GM18519 (cell line): ENCODE results near the gene APOBEC3B.
A peak's percentile ranks its signal among the peaks of the same experiment; 100 is the strongest.
"Not testable (repeated sequence)": the region's sequence is repeated elsewhere in the genome, so short reads cannot be mapped to it uniquely, and the experiment has no call there.

ENCODE experiments used
- ATAC-seq: cut with Tn5 transposase; IDR thresholded peaks from one replicate; pipeline ENCODE4 v1.9.1; 2021; ENCODE audit warnings: mild to moderate bottlenecking, moderate library complexity; ENCODE audit not compliant: unreplicated experiment, low FRiP score

The APOBEC3B gene

GRCh38 chr22:38950527-38951295 lies 31.4 kb upstream of the APOBEC3B start:
- ATAC-seq = no peak

- no peak for ATAC-seq
Observed at GRCh38 chr22:38951734-38952133, 30.4 kb upstream of the APOBEC3B start.

DNA sequence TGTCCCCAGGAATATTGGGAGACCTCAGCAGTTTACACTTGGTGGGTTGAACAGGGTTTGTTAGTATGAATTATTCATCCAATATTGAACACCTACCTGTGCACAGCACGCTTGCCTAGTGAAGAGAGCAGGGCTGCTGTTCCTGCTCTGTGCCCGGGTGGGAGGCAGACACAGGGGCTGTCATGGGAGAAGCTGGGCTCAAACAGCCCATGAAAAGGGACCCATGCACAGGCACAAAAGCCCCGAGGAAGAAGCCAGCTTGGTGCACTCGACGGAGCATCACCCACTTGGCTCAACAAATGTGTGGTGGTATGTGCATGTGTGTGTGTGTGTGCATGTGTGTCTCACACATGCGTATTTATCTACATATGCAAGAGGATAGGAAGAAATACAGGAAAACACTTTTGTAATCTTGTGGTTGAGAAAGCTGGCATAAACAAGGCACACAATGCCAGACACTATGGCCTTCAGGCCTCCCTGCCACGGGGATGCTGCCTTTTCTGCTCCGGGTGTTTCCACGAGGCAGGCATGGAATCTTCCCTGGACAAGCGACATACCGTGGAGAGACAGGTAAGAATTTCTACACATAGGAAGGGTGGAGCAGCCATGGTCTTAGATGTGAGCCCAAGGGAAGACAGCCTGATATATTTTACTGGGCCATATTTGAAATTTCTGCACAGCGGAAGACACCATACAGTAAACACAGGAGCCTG lies 29.7 kb upstream of the APOBEC3B start:
- ATAC-seq = no peak

DNA sequence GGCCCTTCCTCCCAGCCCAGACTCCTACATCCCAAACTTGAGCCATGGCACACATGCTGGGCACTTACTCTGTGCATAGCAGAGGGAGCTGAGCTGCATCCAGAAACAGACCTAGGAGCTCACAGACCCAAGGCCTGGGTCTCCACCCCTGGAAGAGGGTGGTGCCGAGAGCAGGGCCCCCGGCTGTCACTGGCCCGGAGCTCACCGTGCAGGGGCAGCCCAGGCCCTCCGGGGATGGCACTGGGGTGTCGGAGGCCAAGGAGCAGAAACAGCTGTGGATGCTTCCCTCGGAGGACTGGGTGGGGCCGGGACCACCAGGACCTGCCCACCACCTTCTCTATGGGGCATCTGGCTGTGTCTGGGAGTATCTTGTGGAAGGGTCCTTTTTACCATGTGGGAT lies 29.1 kb upstream of the APOBEC3B start:
- no peak for ATAC-seq

GRCh38 chr22:38953577-38954413 lies 28.4 kb upstream of the APOBEC3B start:
- peak; percentile 42 for ATAC-seq

DNA sequence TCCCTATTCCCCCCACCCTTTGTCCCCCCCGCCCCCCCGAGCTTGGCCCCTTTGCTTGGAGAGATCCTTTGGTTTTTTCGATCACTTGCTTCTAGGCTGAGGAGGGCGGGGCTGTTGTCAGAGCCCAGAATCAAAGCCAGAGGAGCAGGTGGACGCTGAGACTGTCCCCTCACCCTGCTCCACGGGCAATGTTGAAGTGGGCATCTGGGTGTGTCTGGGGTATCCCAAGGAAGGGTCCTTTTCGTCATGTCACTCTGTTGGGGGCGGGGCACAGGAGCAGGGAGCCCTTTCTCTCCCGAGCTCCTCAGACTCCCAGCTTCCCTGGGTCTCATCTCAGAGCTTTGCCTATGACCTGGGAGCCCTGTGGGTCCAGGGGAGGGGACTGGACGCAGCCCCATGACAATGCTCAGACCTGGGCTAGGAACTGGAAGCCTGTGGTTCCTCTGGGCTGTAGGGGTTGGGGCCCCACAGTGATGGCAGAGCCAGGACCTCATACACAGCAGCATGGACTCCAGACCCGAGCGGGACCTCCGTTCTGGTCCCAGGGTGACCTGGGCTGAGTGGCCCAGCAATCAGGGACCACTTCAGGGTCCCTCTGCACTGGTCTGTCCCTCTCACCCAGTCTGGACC lies 27.6 kb upstream of the APOBEC3B start:
- no peak for ATAC-seq

GRCh38 chr22:38955250-38955905 lies 26.8 kb upstream of the APOBEC3B start:
- ATAC-seq = no peak

- no peak for ATAC-seq
Observed at GRCh38 chr22:38955926-38956325, 26.2 kb upstream of the APOBEC3B start.

DNA sequence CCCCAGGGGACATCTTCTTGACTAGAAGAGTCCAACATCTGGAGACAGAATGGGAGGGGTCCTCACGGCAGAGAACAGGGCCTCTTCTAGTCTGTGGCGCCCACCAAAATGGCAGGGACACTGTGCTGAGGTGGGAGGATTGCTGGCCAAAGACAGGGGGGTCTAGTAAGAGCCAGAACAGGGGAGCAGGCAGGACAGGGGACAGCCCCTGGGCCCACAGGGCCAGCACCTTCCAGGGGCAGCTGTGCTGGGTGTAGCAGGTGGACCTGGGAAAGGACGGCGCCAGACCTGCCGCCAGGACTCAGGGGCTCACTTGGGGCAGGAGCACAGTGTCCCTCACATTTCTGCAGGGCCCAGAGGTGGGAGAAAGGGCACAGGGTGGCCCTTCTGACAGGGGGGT lies 25.6 kb upstream of the APOBEC3B start:
- ATAC-seq = no peak

DNA sequence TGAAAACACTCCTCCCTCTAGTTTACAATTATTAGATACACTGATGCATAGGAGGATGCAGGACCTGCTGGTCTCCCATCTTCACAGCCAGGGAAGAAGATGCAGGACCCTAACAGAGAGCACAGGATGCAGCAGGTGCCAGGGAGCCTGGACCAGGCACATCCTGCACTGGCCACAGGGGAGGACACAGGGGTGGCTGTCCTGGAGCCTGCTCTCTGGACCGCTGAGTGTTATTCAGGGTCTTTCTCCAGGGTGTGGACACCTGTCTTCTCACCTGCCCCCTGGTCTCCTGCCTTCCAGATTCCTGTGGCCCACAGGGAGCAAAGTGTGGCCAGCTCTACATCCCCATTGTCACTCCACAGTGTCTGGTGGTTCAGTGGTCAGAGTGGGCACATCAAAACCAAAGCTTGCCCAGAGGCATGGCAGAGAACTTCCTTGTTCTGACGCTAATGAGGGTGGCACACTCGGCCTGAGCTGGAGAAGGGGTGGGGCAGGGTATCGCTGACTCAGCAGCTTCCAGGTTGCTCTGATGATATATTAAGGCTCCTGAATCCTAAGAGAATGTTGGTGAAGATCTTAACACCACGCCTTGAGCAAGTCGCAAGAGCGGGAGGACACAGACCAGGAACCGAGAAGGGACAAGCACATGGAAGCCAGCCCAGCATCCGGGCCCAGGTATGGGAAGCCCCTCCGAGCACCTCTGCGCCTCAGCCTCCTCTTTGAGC lies 24.9 kb upstream of the APOBEC3B start, which contains the start of gene APOBEC3A:
Gene APOBEC3A (plus strand): TSS at position 564 of the 725 bp plus-strand sequence. CDS start 83 bp downstream, at position 647.
- no peak for ATAC-seq

DNA sequence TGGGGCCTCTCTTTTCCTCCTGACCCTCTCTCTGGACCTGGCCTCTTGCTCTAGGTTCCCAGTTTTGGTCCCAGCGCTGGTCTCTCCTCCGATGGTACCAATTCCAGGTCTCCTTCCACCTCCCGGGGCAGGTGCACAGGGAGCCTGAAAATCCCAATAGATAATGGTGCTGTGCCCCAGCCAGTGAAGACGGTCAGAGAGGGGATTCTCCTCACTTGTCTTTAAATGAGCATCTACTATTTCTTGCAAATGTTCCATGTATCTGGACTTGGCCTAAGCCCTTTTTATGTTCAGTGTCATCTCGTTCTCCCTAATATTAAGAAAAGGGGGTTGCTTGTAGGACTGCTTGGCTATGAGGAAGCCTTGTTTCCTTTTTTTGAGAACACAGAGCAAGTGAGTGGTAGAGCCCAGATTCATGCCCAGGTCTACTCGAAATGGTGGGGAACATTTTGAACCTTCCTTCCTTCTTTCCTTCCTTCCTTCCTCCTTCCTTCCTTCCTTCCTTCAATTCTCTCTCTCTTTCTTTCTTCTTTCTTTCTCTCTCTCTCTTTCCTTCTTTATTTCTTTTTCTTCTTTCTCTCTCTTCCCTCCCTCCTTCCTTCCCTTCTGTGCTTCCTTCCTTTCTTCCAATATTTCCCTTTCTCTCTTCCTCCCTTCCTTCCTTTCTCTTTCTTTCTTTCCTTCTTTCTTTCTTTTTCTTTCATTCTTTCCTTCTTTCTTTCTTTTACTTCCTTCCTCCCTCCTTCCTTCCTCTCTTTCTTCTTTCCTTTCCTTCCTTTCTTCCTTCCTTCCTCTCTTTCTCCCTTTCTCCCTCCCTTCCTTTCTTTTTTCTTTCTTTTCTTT lies 24.1 kb upstream of the APOBEC3B start:
- no peak for ATAC-seq

- ATAC-seq = not testable (repeated sequence)
Observed at GRCh38 chr22:38958651-38958943, 23.6 kb upstream of the APOBEC3B start.

DNA sequence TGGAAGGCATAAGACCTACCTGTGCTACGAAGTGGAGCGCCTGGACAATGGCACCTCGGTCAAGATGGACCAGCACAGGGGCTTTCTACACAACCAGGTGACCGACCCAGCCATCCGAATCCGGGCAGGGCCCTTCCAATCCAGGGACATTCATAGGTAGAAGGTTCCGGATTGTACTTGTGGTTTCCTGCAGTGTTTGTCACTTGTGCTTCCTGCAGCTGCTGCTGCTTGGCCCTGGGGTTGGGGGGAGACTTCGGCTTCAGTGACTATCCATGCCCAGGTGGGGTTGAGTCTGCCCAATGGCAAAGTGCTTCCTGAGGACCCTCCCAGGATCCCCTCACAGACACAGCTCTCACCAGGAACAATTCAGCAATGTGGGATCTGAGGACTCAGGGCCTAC lies 22.6 kb upstream of the APOBEC3B start:
- ATAC-seq = no peak

- ATAC-seq = not testable (repeated sequence)
Observed at GRCh38 chr22:38960673-38961072, 21.5 kb upstream of the APOBEC3B start.

DNA sequence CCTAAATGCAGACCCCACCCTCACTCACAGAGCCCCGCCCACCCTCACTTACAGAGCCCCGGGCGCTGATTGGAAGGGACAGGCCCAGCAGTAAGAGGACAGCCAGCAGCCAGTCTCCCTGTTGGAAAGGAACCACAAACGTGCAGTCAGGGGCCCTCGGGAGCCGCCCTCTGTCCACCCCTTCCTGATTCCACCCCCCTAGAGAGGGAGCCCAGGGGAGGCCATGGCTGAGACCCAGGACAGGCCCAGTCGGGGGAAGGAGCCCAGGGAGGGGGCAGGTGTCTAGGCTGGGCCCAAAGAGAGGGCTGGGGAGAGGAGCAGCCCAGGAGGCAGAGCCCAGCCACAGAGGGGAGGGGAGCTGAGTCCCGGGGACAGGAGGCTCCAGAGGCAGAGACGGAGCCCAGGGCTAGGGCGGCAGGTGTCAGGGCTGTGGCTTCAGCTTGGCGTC lies 18.8 kb upstream of the APOBEC3B start:
- not testable (repeated sequence) for ATAC-seq

GRCh38 chr22:38963872-38964271 lies 18.3 kb upstream of the APOBEC3B start:
- no peak for ATAC-seq

DNA sequence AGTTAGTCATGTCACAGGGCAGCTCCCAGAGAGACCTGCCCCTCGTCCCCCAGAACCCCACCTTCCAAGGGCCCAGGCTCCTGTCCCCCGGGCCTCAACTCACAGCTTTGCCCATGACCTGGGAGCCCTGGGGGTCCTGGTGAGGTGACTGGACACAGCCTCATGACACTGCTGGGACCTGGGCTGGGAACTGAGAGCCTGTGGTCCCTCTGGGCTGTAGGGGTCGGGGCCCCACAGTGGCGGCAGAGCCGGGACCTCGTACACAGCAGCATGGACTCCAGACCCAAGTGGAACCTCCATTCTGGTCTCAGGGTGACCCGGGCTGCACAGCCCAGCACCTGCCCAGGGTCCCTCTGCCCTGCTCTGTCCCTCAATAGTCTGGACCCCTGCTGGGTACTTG lies 17.8 kb upstream of the APOBEC3B start:
- ATAC-seq = no peak

GRCh38 chr22:38964989-38965388 lies 17.2 kb upstream of the APOBEC3B start:
- ATAC-seq = no peak
